ENCODE results near the gene SLC28A2. TPM values are rescaled to one million over a fixed set of nuclear protein-coding genes. Genes with fewer than 3 reads are reported as not detected.
A peak's percentile ranks its signal among the peaks of the same experiment; 100 is the strongest.

The SLC28A2 gene
- total RNA-seq, 1 donor from 2014 or later, result not detected

- Mint-ChIP-seq H3K36me3 (no peaks in the 10 kb centered on the region), H3K9me3 (peaks cover 14% of the 10 kb centered on the region), H3K27me3 (ENCODE audit: low read depth) (peaks cover 3% of the 10 kb centered on the region), H3K4me1 (peaks cover 4% of the 10 kb centered on the region), H3K4me3 (no peak overlapping the region), H3K27ac (no peak overlapping the region)
- DNase-seq (ENCODE audit: low spot score in 2 of 2, unreplicated experiment in 2 of 2), result no peak
- TF ChIP-seq CTCF (IDR thresholded peaks at IDR 0.05; ENCODE audit: unreplicated experiment), result no peak
These were observed 16.1 kb downstream of the SLC28A2 start for GRCh38 chr15:45268135-45268534.

DNA sequence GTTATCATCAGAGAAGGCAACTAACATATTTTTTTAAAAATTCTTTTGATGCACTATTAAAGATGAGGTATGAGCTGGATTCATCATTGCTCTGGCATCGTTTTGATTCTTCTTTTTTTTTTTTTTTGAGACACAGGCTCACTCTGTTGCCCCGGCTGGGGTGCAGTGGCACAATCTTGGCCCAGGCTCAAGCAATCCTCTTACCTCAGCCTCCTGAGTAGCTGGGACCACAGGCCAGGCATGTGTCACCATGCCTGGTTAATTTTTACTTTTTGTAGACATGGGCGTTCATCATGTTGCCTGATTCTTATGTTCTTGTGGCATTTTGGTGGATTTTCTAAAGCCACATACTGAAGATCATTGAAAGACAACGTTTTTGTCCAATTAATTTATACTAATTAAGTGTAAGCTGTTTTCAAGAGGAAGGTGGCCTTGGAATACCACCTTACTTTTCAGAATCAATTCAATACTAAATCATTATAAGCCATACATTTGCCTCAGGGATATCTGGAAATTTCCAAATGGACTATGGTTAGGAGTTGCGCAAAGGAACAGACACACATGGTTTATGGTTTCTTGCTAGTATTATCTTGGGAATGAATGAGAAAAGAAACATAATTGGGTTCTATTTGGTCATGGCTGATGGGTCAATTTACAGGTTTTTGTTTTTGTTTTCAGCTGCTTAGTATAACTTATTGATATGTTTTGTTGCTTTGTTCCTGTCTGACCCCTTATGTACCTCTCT lies 22.8 kb downstream of the SLC28A2 start:
- Mint-ChIP-seq H3K4me3 (no peak overlapping the region), H3K9me3 (no peaks in the 10 kb centered on the region), H3K36me3 (no peaks in the 10 kb centered on the region), H3K27ac (no peak overlapping the region), H3K4me1 (peaks cover 18% of the 10 kb centered on the region), H3K27me3 (ENCODE audit: low read depth) (peaks cover 7% of the 10 kb centered on the region)
- no peak for DNase-seq (ENCODE audit: low spot score in 2 of 2, unreplicated experiment in 2 of 2)
- no peak for TF ChIP-seq CTCF (IDR thresholded peaks at IDR 0.05; ENCODE audit: unreplicated experiment)

DNA sequence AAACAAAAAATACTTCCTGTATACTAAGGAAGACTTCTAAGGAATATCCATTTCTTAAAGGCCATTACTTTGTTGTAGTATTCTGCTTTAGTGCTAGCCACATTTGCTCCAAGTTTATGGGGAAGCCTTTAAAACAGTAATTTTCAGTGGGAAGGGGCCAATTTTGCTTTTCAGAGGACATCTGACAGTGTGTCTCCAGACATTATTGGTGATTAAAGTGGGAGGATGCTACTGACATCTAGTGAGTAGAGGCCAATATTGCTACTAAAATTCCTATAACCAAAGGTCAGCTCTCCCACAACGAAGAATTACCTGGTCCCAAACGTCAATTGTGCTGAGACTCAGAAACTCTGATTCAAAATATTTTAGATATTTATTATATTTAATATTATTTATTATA lies 24.8 kb downstream of the SLC28A2 start:
- Mint-ChIP-seq H3K27me3 (ENCODE audit: low read depth) (peaks cover 5% of the 10 kb centered on the region), H3K36me3 (no peaks in the 10 kb centered on the region), H3K9me3 (no peaks in the 10 kb centered on the region), H3K27ac (no peak overlapping the region), H3K4me3 (no peak overlapping the region), H3K4me1 (peaks cover 18% of the 10 kb centered on the region)
- no peak for DNase-seq (ENCODE audit: low spot score in 2 of 2, unreplicated experiment in 2 of 2)
- no peak for TF ChIP-seq CTCF (IDR thresholded peaks at IDR 0.05; ENCODE audit: unreplicated experiment)

DNA sequence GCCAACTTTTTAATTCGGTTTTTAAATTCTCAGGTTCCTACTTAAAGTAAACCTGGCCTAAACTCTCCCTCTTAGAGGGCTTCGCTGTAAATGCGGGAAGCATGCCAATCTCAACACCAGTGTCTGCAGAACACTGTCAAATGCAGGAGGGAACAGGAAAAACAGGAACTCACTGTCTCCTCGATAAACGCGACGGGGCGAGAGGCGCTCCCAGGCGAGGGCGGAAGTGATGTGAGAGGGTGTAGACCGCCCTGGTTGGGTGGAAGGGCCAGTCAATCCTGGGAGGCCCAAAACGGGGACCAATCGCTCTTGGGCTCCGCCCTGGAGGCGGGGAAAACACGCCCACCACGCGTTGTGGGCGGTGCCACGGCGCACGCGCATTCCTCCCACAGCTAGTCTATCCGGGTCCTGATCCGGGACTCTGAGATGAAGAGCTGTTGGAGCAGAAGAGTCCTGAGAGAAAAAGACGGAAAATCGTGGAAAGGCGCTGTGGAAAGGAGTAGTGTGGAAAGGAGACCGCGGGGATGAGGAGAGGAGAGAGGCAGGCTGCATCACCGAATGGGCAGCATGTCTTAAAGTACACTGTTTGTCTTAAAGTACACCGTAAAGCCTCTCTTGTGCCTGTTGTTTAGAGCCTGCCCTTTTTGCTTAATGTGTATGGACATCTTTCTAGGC lies 27.1 kb downstream of the SLC28A2 start:
- peak; percentile 94 to 98 for DNase-seq (ENCODE audit: low spot score in 2 of 2, unreplicated experiment in 2 of 2)
- TF ChIP-seq CTCF (IDR thresholded peaks at IDR 0.05; ENCODE audit: unreplicated experiment), result no peak
- peak overlapping the region; percentile 94 for H3K27ac Mint-ChIP-seq
- H3K4me1 Mint-ChIP-seq, result peaks cover 18% of the 10 kb centered on the region
- H3K4me3 Mint-ChIP-seq, result peak overlapping the region; percentile 85
- no peaks in the 10 kb centered on the region for H3K36me3 Mint-ChIP-seq
- H3K27me3 Mint-ChIP-seq (ENCODE audit: low read depth), result peaks cover 7% of the 10 kb centered on the region
- no peaks in the 10 kb centered on the region for H3K9me3 Mint-ChIP-seq

DNA sequence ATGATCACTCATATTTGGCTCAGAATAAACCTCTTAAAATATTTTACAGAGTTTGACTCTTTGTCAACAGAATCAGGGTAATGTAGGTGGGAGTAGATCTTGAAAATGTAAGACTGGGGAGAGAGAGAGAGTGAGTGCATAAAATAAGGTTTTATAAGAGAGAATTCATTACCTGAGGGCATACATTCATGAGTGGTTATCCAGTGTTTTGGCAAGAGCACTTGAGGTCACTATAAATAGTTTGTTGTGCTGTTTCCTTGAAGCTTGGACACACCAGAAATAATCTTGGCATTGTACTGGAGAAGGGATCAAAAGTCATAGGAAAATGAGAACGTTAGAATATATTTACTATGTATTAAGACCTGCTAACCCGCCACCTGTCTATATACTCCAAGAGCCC lies 33.4 kb downstream of the SLC28A2 start:
- Mint-ChIP-seq H3K4me1 (peaks cover 5% of the 10 kb centered on the region), H3K27me3 (ENCODE audit: low read depth) (peaks cover 43% of the 10 kb centered on the region), H3K36me3 (no peaks in the 10 kb centered on the region), H3K9me3 (no peaks in the 10 kb centered on the region), H3K27ac (no peak overlapping the region), H3K4me3 (no peak overlapping the region)
- TF ChIP-seq CTCF (IDR thresholded peaks at IDR 0.05; ENCODE audit: unreplicated experiment), result no peak
- DNase-seq (ENCODE audit: low spot score in 2 of 2, unreplicated experiment in 2 of 2), result no peak
